CD4-positive, alpha-beta T cell treated with Interferon alpha-2 for 1 hour (primary cell): ENCODE results near the gene TOX2.

ENCODE experiments used
- DNase-seq, 2 donors: peaks; one replicate each; pipeline ENCODE4 v3.0.0-alpha.2; 2020 to 2022

Gene TOX2

DNA sequence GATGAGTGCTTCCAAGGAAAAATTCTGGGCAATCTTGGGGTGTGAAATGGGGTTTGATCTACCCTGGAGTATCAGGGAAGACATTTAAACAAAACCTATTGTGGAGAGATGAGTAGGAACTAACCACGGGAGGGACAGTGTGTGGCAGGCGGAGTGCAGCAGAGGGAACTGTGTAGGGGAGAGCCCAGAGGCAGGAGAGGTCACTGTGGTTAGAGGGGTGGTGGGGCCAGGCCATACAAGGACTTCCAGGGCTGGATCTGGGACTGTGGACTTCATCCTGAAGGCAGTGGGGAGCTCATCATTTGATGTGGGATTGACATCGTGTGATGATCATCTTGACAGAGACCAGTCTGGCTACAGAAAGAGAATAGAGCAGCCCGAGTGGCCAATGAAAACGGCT lies 89.0 kb downstream of the TOX2 start:
- no peak for DNase-seq

DNA sequence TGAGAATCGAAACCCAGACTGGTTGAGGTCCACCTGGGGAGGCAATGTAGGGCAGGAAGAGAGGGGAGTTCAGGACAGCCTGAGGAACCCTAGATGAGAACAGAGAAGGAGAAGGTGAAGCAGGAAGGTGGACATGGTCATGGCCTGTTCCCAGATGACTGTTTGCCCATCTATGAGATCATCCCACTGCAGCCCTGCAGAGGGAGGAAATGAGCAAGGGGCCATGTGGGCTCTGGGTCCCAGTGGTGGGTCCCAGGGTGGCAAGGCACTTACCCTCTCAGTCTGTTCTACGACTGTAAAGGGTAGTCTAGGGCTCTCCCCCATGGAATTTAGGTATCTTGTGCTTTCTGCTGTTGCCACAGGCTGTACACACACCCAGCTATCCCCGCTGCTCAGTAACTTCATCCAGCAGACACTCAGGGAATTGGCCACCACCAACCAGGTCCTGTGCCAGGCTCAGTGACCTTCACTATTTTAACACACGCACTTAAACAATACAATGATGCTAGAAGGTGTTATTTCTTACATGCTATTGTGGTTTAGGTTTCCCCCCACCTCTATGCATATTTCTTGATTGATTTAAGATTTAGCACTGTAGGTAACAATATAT lies 89.8 kb downstream of the TOX2 start:
- DNase-seq = no peak

DNA sequence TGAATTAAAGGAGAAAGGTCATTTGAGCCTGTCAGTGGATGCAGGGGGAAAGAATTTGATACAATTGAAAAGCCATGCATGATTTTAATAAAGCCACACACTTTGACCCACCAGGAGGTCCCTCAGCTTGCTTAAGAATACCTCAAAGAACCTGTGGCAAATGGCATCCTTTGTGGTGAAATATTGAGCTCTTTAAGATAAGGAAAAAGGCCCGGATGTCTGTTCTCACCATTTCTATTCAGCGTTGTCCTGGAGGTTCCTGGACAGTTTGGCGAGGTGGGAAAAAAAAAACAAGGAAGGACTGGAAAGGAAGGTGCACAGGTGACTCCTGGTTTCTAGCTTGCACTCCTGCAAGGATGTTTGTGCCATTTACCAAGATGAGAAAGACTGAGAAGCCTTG lies 91.0 kb downstream of the TOX2 start:
- DNase-seq = no peak

DNA sequence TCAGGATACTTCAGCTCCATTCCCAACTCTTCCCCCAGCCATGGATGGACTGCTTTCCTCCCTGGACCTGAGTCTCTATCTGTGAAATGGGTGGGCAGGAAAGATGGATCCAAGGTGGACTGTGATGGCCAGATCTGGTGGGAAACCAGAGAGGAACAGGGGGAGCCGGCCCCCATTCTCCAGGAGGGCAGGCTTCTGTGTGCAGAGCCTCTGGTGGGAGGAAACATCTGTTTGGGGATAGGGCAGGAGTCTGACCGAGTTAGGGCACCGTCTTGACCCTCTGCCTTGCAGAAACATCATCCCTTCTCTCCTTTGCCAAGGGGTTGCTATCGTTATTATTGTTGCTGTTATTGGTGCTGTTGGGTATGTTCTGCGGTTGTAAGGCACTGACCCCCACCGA lies 91.5 kb downstream of the TOX2 start:
- DNase-seq = no peak

DNA sequence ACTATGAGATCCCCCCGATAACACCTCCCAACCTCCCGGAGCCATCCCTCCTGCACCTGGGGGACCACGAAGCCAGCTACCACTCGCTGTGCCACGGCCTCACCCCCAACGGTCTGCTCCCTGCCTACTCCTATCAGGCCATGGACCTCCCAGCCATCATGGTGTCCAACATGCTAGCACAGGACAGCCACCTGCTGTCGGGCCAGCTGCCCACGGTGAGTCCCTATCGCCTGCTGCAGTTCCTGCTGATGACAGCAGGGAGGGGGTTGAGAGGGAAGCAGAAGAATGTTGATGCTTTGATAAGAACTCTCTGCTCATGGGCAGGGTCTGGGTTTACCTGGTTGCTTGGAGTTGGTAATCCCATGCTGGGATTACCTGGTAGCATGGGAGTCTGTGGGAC lies 91.9 kb downstream of the TOX2 start:
- no peak for DNase-seq

DNA sequence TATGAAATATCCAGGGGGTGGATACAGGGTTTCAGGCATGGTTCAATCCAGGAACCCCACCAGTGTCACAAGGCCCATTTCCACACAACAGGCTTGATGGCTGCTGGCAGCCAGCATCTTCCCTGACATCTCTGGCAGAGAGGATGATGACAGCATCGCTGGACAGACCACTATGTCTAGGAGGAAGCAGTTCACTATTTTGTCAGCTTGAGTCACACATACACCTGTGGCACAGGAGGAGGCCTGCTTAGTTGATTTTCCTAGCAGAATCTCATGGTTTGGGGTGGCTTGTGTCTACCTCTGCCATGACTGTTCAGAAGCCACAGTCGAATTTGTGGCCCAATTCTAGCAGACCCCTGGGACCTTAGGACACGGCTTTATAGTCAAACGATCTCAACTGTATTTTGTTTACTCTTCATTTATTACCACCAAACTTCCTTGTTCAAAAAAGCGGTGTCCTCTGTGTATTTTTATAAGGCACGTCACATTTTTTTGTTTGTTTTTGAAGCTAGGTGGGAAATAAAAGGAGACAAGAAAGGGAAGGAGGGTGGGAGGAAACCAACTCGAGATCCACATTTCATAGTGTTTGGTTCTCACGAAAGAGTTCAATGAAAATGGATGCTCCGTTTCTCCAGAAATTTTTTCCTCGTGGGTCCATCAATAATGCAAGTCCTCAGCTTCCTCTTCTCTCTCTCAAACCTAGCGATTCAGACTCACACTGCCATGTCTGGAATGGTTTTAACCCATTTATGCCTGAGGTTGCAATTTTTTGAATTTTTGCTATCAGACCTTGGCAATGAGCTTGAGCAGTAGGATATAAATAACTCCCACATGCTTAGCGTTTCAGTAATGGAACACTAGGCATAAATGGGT lies 94.4 kb downstream of the TOX2 start:
- no peak for DNase-seq

DNA sequence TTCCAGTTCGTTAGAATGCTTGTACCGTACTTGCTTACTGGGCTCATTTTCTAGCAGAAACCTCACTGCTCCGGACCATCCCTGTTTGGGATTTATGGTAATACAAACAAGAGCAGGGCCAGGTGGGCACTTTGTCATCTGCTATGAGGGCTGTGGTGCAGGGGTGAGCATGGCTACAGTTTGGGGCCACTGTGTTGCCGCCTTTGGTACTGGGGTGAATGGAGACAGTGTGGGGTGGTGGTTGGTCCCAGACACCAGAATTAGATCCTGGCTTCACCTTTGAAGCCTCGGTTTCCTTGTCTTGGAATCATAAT lies 95.0 kb downstream of the TOX2 start:
- DNase-seq = no peak

DNA sequence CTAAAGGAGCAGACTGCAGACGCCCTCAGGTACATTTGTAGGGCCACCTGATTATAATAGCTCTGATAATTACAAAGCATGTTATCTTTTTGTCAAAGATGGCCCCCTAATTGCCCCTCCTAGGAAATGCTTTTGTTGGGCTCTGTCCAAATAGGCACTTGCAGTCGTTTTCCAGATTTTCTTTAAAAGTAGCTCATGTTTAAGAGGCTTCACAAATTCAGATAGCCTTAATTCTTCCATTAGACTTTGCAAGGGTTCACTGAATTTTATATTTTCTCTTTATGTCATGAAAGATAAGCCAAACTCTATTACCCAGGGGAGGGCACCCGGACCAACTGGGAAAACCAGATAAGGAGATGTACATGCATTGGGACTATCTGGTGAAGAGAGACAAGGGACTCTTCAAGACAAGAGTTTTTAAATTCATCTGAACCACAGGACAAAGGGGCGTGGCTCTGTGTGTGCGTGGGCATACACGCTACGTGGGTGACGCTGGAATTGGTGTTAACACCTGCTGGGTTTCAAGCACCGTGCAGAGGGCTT lies 95.6 kb downstream of the TOX2 start:
- DNase-seq = no peak

DNA sequence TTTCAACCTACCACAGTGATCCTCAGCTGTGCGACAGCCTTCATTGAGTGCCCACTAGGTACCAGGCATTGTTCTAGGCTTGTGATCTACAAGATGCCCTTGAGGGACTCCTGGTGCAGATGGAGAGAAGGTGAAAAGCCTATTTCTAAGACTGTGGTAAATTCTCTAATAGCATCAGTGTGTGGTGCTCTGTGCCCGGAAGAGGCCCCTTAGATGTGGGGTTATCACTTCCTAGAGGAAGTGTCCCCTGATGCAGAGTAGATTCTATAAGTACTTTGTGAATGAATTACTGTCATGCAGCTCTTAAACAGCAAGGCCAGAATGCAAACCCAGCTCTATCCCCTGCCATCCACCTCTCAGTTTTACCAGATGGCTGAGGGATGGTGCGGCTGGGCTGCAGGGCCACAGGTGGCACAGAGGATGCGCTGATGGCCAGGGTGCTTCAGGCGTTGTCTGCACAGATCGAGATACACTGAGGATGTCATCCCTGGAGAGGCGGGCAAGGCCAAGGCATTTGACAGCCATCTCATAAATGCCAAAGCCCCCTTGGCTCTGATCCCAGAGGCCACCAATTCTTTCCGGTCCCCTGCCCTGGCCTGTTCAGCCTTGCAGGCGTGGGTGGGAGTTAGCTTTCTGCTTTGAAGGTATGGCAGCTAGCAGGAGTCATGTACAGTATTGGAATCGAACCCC lies 96.7 kb downstream of the TOX2 start:
- DNase-seq = peak in 1 of 2 donors; percentile 33

DNA sequence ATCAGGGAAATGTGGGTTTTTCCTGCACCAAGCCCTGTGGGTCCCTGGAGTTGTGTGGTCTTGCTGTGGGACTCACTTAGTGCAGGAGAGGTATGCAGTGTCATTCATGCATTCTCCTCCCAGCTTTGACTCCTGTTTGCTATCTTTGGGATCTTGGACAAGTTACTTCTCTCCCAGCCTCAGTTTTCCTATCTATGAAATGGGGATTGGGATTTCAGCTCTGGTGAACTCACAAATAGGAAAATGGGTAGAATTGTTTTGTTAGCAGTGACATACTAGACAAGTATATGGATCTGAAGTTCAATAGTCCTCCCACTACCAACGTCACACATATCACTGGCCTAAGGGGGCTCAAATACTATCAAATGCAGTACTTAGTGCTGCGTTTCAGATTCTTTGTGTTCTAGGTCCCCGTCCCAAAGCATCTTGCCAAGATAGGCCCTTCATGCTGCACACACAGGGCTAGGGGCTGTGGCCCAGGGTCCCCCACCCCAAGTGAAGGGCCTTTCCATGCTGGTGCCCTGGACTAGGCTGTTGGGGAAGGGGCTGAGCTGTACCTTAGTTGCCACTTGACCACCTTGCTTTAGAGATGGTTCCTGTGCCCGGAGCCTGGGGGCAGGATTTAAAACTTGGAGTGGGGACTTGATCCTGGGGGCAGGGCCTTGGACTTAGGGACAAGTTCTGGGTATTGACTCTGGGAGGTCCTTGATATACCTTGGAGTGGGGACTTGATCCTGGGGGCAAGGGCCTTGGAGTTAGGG lies 98.0 kb downstream of the TOX2 start:
- no peak for DNase-seq

DNA sequence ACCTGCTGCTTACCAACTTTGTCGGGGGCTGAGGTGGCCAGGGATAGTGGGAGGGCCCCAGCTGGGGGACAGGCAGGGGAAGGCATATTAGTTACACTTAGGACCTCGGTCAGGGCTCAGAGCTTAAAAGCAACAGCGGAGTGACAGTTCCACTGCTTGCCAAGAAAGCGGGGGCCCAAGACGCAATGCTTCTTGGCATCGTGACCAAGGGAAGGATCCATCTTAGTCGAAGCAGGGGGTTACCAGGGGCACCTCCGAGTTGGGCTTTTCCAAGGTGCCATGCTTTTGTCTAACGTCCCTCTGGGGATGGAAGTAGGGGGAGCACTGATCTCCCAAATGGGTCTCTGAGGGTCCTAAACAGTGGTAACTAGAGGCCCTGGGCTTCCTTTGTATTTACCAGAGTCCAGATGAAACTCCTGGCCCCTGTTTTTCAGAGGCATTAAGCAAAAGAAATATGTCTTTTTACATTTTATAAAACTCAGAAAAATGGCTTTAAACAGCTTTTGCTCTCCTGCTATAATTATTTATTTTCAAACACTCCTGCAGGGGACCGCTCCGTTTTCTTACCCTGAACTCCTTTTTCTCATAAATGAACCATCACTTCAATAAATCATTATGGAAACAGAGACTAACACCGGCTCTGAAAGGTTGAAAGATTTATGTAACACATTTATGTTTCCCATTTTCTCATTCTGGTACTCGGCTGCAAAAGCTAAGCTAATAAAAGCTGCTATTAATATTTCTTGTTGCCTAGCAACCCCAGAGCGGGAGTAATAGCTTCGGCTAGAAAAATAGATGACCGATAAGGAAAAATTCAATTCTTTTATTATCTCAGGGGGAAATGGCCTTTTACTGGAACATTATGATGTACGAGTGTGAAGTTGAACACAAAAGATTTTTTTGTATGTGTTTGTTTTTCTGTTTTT lies 100.4 kb downstream of the TOX2 start:
- DNase-seq = no peak

DNA sequence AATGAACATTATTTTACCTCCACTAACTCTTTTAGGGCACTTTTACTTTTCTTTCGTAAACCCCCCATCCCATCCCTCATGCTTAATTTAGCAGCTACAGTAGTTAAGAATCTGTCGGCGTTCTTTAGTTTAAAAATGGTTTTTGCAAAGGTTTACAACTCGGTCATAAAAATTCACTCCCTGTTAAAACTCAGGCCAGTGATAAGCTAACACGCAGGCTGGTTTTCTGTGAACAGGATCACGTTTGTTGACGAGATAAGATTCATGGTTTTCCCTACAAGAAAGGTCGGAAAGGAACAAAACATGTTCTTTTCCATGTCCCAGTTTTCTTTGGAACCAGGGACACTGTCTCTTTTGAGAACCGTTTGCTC lies 101.1 kb downstream of the TOX2 start:
- no peak for DNase-seq

DNA sequence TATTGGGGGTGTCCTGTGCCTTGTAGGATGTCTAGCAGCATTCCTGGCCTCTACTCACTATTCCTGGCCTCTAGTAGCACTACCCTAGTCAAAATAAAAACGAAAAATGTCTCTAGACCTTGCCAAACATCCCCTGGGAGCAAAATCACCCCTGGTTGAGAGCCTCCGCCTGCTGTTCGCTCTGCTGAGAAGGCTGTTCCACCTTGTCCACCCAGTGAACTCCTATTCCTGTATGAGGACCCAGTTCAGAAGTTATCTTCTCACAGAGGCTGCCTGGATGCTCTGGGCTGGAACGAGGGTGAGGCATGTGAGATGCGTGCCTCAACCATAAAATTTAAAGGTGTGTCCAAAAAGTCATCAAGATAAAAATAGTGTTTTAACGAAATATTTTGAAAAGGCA lies 101.9 kb downstream of the TOX2 start:
- DNase-seq = no peak

DNA sequence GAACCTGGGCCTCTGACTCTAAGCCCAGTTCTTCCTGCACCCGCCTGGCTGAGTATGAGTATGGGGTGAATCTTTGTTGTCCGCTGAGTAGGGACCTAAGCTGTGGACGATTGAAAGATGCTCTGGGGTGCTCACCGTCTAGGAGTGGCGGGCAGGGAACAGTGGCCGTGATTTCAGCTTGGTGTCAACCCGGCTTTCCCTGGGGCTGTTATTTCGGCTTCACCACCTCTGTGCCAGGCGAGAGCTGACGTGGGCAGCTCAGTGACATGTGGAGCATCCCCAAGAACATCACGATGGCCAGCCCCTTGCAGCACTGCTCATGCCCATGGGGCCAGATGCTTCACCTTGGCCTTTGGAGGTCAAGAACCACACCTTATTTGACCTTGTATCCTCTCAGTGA lies 102.6 kb downstream of the TOX2 start:
- DNase-seq = no peak

DNA sequence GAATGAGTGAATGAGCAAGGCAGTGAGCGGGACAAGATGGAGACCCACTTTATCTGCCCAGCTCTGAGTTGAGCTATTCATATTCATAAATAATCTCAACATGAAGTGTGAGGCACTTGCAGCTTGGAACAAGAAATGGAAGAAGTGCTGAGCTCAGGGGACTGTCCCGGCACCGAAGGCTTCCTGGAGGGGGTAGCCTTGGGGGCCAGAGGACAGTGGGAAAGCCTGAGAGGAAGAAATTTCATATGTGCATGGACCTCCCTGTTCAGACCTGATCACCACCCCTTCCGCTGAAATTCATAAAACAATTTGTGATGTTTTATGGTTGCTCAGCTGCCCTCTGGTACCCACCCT lies 103.2 kb downstream of the TOX2 start:
- DNase-seq = no peak

DNA sequence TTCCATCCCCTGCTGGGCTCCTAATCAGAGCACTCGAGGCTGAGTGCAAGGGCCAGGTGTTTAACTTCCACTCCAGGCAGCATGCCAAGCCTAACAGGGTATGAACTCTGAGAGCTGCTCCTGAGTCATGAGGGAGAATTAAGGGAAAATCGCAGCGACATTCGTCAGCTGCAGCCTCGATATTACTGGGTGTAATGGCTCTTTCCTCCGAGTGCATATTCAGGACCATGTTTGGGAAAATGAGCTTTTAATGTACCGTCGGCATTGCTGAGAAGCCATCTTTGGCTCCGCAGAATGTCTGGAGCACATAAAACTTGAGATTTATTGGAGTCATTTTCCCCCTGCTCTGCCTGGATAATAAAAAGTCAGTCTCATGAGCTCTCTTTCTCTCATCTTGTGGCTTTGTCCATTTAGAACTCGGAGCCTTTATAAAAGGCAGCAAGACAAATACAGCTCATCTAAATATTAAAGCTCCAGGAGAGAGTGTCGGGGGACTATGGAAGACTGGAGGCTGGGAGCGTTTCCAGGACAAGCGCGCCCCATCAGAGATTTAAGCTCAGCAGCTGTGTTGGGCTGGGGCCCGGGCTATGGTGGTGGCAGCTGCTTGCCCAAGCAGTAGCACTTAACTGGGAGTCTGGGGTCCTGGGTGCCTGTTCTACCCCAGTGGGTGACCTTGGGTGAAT lies 103.7 kb downstream of the TOX2 start:
- no peak for DNase-seq

DNA sequence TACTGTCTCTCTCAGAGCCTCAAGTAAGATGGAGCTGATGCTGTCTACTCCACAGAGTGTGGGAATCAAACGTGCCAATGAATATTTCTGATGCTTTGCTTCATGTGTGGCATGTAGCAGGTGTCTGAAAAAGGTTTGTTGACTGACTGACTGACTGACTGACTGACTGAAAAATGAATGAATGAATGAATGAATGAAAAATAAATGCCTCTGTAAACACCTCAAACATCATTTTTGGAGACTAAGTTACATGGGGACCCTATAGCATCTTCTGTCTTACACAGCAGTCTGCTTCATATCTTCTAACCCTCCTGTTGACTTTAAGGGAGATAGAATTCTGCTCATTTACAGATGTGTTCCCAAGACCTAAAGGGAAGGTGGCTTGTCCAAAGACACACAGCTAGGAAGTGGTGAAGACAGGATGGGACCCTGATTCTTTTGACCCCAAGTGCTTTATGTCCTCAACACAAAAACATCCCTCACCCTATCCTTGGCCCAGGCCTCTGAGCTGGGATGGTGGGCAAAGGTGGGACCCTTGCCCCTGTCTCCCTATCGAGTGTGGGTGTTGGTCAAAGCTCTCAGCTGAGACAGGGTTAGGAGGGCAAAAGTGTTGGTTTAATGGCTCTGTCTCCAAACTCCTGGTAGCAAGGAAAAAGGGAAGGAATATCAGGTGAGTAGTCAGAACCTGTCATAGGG lies 104.4 kb downstream of the TOX2 start:
- DNase-seq = no peak

DNA sequence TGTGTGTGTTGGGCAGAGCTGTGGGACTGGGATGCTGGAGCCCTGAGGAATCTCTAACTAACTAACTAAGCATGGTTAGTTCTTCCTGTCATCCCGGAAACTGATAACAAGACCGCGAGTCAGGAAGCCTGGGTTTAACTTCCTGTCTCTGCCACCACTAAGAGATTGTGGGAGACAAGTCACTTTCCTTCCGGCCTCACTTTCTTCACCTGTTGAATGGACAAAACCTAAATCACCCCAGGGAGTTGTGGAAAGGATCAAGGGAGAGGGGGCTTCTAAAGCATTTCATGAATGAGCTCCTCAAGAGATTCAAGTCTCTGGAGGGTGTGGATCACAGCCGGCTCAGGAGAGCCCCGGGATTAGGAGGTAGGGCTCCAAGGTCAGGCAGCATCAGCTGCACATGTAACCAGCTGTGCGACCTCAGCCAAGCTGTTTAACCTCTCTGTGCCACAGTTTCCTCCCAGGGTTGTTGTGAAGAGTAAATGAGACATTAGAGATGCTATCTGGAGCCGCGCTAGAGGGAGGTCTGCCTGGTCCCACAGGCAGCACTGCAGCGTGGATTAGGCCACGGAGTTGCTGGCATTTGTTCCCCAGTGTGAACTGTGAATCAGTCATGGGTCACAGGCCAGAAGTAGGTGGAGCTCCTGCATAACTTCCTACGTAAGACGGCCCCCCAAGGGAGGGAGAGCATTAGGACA lies 105.1 kb downstream of the TOX2 start:
- DNase-seq = peak in 1 of 2 donors; percentile 56

DNA sequence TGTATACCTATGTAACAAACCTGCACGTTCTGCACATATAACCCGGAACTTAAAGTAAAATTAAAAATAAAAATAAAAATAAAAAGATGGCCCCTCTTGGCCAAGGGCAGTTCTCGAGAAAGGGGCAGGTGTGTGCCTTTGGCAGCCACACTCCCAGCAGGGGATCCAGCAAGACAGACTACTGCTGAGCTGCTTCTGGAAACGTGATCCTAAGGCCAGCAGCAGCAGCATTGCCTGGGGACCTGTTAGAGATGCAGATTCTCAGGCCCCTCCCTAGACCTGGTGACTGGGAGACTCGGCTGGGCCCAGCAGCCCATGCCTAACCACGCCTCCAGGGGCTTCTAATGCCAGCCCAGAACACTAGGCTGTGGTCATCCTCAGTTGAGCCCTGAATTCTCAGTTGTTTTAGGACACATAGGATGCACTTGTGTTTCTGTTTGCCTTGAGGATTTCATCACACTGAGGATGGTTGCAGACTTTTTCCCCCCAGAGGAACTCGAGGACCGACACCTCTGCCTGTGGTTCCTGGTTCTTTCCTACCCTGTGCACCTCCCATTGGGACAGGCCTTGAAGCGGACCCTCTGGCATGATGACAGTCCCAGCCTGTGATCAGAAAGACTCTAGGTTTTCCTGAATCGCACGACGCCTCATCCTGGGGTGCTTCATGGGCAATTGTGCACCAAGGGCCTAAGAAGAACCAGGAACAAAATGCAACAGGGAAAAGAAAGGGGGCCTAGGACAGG lies 105.9 kb downstream of the TOX2 start:
- no peak for DNase-seq

DNA sequence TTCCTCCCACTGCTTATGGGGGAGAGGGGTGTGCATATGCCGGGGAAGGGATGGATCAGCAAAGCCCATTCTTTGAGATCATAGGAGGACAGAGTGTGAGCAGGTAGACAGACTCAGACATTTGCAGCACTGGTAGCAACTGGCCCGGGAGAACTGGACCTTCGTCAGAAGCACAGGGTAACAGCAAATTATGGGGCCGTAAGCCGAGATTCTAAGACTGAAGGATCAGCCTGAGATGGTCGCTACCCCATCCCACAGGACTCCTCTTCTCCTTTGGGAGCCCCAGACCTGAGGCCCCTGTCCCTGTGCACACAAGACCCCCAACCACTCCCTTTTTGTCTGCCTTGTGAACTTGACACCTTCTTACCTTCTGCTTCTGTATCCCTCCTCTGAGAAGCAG lies 106.5 kb downstream of the TOX2 start:
- no peak for DNase-seq
